Liver (tissue), 3 donors: Measurements from ENCODE around the gene CT47A1.

Source experiments
- ATF3 ChIP-seq: IDR thresholded peaks from 2 replicates; pipeline ENCODE4 v1.6.1; 2016; ENCODE audit warnings: antibody characterized with exemption
- CTCF ChIP-seq: fragments of 150-350 bp; IDR thresholded peaks from 2 replicates; pipeline ENCODE4 v1.5.1; 2017; ENCODE audit warnings: improper control_type of control experiment, low read depth, low read length; ENCODE audit not compliant: missing input control
- GABPA ChIP-seq, 2 donors: IDR thresholded peaks in 1 of 2; conservative IDR thresholded peaks in 1 of 2; 2 replicates each; pipeline ENCODE4 v1.6.1; 2016; ENCODE audit warnings: antibody characterized with exemption in 2 of 2, mild to moderate bottlenecking in 1 of 2, moderate library complexity in 1 of 2
- REST ChIP-seq: IDR thresholded peaks from 2 replicates; pipeline ENCODE4 v1.6.1; 2016; ENCODE audit warnings: antibody characterized with exemption, mild to moderate bottlenecking
- TAF1 ChIP-seq: conservative IDR thresholded peaks from 2 replicates; pipeline ENCODE4 v1.6.1; 2016; ENCODE audit warnings: antibody characterized with exemption, mild to moderate bottlenecking
- donor health status: healthy.
- donor health status: healthy.

GRCh38 chrX:121010218-121010617 is 24.7 kb upstream of the CT47A1 start:
- TF ChIP-seq REST (no peak), CTCF (no peak), GABPA (IDR thresholded peaks at IDR 0.05 in 1 of 2, conservative IDR thresholded peaks at IDR 0.05 in 1 of 2) (no peak), ATF3 (no peak), TAF1 (no peak)
